Measurements from ENCODE around the gene LRPPRC.

LRPPRC gene

DNA sequence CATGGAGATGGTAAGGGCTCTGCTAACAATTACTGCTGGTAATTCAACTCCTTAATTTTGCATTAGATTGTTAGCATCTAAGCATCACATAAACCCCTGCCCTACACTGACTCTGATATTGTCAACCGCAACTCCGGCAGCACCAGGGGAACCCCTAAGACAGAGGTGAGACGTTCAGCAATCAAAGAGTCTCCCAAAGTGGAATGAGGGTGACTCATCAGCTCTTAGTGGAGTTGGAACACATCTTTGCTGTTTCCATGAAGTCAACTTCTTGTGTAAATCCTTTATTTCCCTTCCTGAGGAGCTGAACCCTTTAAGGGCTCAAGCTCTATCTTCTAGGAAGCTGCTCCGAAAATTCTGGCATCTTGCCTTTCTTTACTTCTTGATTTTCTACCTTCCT is 104.9 kb downstream of the LRPPRC start:
- no peaks in the 10 kb centered on the region for H3K27me3 Mint-ChIP-seq (ENCODE audit: low read depth, poor library complexity)
- H3K27ac Mint-ChIP-seq, result peak overlapping the region; percentile 13
- DNase-seq, result no peak
- H3K4me3 Mint-ChIP-seq, result no peak overlapping the region
- H3K36me3 Mint-ChIP-seq (ENCODE audit: low read depth), result peaks cover 85% of the 10 kb centered on the region
- TF ChIP-seq, protein P1, sequence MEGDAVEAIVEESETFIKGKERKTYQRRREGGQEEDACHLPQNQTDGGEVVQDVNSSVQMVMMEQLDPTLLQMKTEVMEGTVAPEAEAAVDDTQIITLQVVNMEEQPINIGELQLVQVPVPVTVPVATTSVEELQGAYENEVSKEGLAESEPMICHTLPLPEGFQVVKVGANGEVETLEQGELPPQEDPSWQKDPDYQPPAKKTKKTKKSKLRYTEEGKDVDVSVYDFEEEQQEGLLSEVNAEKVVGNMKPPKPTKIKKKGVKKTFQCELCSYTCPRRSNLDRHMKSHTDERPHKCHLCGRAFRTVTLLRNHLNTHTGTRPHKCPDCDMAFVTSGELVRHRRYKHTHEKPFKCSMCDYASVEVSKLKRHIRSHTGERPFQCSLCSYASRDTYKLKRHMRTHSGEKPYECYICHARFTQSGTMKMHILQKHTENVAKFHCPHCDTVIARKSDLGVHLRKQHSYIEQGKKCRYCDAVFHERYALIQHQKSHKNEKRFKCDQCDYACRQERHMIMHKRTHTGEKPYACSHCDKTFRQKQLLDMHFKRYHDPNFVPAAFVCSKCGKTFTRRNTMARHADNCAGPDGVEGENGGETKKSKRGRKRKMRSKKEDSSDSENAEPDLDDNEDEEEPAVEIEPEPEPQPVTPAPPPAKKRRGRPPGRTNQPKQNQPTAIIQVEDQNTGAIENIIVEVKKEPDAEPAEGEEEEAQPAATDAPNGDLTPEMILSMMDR (IDR thresholded peaks at IDR 0.05), result no peak
- H3K4me1 Mint-ChIP-seq, result no peaks in the 10 kb centered on the region
- no peaks in the 10 kb centered on the region for H3K9me3 Mint-ChIP-seq

DNA sequence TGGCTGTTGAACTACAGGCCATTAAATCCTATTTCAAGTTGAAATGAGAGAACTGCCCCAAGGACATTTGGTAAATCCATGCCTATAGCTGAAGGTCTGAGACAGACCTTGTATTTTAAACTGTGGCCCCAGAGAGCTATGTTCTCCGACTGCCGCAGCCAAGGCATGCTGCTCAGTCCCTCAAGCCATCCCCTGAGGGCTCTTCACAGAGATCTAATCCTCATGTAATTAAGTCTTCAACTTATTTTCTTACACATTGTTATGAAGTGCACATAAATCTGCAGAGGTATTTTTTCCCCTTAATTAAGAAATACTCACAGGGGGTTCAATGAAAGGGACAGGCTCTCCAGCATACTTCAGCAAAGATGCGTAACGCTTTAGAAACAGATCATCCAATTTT is 106.4 kb downstream of the LRPPRC start:
- DNase-seq, result no peak
- peaks cover 80% of the 10 kb centered on the region for H3K36me3 Mint-ChIP-seq (ENCODE audit: low read depth)
- TF ChIP-seq, protein P1 (IDR thresholded peaks at IDR 0.05), result no peak
- H3K4me1 Mint-ChIP-seq, result peaks cover 5% of the 10 kb centered on the region
- H3K27me3 Mint-ChIP-seq (ENCODE audit: low read depth, poor library complexity), result no peaks in the 10 kb centered on the region
- H3K9me3 Mint-ChIP-seq, result no peaks in the 10 kb centered on the region
- H3K27ac Mint-ChIP-seq, result no peak overlapping the region
- no peak overlapping the region for H3K4me3 Mint-ChIP-seq

DNA sequence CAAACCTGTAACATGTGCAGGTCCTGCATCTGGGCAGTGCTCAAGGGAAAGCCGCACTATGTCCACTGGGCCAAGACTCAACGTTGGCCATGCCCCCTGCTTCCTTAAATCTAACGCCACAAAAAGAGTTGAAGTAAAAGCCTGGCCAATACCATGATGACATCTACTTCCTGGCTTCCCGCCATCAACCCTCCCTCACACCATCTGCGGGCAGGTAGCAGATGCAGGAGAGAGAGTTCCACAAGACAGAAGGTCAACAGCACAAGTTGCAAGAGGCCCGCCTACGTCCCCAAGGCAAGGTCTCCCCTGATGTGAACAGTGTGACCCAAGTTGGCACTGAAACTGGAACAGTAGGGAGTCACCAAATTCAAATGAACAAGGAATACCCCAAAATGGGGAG is 108.6 kb downstream of the LRPPRC start:
- DNase-seq, result no peak
- no peak overlapping the region for H3K27ac Mint-ChIP-seq
- peaks cover 60% of the 10 kb centered on the region for H3K36me3 Mint-ChIP-seq (ENCODE audit: low read depth)
- no peaks in the 10 kb centered on the region for H3K9me3 Mint-ChIP-seq
- no peak overlapping the region for H3K4me3 Mint-ChIP-seq
- peaks cover 5% of the 10 kb centered on the region for H3K4me1 Mint-ChIP-seq
- H3K27me3 Mint-ChIP-seq (ENCODE audit: low read depth, poor library complexity), result no peaks in the 10 kb centered on the region
- TF ChIP-seq, protein P1 (IDR thresholded peaks at IDR 0.05), result no peak

DNA sequence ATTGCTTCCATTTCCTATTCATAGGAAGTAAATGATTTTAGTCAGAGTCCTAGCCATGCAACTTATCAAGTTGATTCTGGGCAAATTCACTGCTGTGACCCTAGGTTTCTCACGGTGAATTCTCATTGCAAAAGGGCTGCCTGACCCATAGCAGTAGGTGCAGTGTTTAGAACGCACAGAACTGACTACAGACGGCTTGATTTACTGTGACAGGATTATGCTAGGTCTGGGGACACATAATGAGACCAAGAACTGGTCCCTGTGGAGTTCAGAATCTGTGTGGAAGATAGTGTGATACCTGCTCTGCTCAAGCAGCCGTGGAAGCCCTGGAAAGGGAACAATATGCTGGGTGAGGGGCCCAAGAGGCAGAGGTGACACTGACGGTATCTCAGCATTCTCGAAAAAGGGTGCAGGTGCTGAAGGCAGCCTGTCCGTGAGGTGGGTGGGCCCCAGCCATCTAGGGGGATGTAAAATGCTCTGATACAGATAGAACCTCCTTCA is 110.6 kb downstream of the LRPPRC start:
- Mint-ChIP-seq H3K9me3 (no peaks in the 10 kb centered on the region), H3K27ac (peak overlapping the region; percentile 51), H3K27me3 (ENCODE audit: low read depth, poor library complexity) (no peaks in the 10 kb centered on the region), H3K36me3 (ENCODE audit: low read depth) (peaks cover 40% of the 10 kb centered on the region), H3K4me3 (no peak overlapping the region), H3K4me1 (peaks cover 5% of the 10 kb centered on the region)
- TF ChIP-seq, protein P1 (IDR thresholded peaks at IDR 0.05), result no peak
- no peak for DNase-seq

DNA sequence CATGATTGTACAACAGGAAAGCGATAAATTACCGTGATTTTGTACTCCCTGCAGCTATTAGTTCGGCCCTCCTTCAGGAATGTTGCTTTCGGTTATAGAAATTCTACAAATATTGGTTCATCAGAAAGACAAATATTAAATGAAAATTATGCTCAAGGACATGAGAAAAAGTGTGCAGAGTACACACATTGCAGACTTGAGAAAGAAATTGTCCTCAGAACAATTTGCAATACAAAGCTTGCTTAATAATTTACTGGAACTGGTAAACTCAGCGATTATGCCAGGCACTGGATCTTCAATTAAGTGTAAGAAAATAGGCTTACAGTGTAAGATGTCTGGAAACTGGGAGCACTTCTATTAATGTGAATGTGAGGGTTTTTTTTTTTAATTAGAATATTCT is 111.1 kb downstream of the LRPPRC start:
- peaks cover 35% of the 10 kb centered on the region for H3K36me3 Mint-ChIP-seq (ENCODE audit: low read depth)
- H3K27me3 Mint-ChIP-seq (ENCODE audit: low read depth, poor library complexity), result no peaks in the 10 kb centered on the region
- no peak overlapping the region for H3K4me3 Mint-ChIP-seq
- peaks cover 5% of the 10 kb centered on the region for H3K4me1 Mint-ChIP-seq
- H3K27ac Mint-ChIP-seq, result no peak overlapping the region
- no peak for DNase-seq
- TF ChIP-seq, protein P1 (IDR thresholded peaks at IDR 0.05), result no peak
- H3K9me3 Mint-ChIP-seq, result no peaks in the 10 kb centered on the region

DNA sequence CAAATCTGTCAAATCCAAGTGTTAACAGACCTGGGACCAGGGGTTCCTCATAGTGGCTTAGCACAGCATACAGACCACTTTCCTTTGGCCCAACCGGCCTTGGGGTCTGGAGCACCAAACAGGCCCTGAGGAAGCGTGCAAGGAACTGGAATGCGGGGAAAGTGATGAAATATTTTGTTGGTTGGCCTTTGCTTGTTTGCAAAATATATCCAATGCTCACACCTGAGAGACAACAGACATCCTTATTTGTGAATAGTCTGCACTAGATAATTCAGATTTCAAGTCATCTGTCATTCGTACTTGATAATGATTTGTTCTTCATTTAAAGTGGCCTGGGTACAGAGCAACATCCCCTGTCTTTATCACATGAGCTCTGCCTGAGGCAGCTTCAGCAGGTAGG is 113.5 kb downstream of the LRPPRC start:
- Mint-ChIP-seq H3K4me1 (peaks cover 5% of the 10 kb centered on the region), H3K4me3 (no peak overlapping the region), H3K27ac (no peak overlapping the region), H3K9me3 (no peaks in the 10 kb centered on the region), H3K36me3 (ENCODE audit: low read depth) (peaks cover 14% of the 10 kb centered on the region), H3K27me3 (ENCODE audit: low read depth, poor library complexity) (no peaks in the 10 kb centered on the region)
- TF ChIP-seq, protein P1 (IDR thresholded peaks at IDR 0.05), result no peak
- no peak for DNase-seq
